HL-60 (cell line): ENCODE results near the gene MICOS13.

Source experiments
- GABPA ChIP-seq: IDR thresholded peaks from 2 replicates; pipeline ENCODE4 v1.6.1; 2012; ENCODE audit warnings: low read depth
- POLR2AphosphoS5 ChIP-seq: IDR thresholded peaks from 2 replicates; pipeline ENCODE4 v1.6.1; 2012; ENCODE audit warnings: low read depth
- SPI1 ChIP-seq: IDR thresholded peaks from 2 replicates; pipeline ENCODE4 v1.6.1; 2012; ENCODE audit warnings: low read depth, mild to moderate bottlenecking, borderline replicate concordance
- TF ChIP-seq, protein P1 (sequence below): IDR thresholded peaks from one replicate; pipeline ENCODE4 v1.5.1; 2011; ENCODE audit warnings: low read length, control low read depth, inconsistent platforms; ENCODE audit not compliant: insufficient read depth
- TF ChIP-seq, protein P2 (sequence below): IDR thresholded peaks from 2 replicates; pipeline ENCODE4 v1.6.1; 2012; ENCODE audit warnings: low read depth; ENCODE audit not compliant: insufficient replicate concordance

DNA sequence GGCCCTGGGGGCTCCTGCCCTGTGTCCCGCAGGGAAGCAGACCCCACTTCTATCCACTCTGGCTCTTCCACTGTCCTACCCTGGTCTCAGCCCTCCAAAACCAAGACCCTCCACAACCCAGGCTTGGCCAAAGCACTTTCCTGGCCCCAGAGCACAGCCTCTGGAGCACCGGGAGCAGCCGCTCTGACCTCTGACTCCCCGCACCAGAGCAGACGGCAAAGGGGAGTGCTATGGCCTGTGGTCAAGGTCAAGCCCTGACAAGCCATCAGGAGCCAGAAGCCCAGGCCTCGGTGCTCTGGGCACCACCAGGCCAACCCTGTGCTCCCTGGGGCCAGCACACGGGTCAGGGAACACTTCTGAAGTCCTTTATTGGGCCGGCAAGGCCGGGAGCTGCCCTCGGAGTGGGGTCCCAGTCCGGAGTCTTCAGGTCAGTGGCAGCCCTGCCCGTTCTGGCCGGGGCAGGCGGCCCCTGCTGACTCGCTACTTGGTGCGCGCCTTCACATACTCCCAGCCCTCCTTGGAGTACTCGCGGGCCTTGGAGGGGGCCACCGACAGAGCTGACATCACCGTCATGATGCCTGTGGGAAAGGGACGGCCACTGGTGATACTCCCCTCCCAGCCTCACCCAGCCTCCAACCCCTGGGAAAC lies 2.1 kb downstream of the MICOS13 start:
- TF ChIP-seq, protein P1, sequence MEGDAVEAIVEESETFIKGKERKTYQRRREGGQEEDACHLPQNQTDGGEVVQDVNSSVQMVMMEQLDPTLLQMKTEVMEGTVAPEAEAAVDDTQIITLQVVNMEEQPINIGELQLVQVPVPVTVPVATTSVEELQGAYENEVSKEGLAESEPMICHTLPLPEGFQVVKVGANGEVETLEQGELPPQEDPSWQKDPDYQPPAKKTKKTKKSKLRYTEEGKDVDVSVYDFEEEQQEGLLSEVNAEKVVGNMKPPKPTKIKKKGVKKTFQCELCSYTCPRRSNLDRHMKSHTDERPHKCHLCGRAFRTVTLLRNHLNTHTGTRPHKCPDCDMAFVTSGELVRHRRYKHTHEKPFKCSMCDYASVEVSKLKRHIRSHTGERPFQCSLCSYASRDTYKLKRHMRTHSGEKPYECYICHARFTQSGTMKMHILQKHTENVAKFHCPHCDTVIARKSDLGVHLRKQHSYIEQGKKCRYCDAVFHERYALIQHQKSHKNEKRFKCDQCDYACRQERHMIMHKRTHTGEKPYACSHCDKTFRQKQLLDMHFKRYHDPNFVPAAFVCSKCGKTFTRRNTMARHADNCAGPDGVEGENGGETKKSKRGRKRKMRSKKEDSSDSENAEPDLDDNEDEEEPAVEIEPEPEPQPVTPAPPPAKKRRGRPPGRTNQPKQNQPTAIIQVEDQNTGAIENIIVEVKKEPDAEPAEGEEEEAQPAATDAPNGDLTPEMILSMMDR, result no peak
- TF ChIP-seq GABPA (no peak), SPI1 (no peak), POLR2AphosphoS5 (no peak)
- TF ChIP-seq, protein P2, sequence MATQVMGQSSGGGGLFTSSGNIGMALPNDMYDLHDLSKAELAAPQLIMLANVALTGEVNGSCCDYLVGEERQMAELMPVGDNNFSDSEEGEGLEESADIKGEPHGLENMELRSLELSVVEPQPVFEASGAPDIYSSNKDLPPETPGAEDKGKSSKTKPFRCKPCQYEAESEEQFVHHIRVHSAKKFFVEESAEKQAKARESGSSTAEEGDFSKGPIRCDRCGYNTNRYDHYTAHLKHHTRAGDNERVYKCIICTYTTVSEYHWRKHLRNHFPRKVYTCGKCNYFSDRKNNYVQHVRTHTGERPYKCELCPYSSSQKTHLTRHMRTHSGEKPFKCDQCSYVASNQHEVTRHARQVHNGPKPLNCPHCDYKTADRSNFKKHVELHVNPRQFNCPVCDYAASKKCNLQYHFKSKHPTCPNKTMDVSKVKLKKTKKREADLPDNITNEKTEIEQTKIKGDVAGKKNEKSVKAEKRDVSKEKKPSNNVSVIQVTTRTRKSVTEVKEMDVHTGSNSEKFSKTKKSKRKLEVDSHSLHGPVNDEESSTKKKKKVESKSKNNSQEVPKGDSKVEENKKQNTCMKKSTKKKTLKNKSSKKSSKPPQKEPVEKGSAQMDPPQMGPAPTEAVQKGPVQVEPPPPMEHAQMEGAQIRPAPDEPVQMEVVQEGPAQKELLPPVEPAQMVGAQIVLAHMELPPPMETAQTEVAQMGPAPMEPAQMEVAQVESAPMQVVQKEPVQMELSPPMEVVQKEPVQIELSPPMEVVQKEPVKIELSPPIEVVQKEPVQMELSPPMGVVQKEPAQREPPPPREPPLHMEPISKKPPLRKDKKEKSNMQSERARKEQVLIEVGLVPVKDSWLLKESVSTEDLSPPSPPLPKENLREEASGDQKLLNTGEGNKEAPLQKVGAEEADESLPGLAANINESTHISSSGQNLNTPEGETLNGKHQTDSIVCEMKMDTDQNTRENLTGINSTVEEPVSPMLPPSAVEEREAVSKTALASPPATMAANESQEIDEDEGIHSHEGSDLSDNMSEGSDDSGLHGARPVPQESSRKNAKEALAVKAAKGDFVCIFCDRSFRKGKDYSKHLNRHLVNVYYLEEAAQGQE, result no peak
